Astrocyte of the cerebellum (primary cell): ENCODE results near the gene TUBGCP3.

Source experiments
- DNase-seq: peaks from one replicate; pipeline ENCODE4 v3.0.0-alpha.2; 2011; ENCODE audit warnings: low read depth
- H3K4me3 ChIP-seq: 2 replicates; pipeline ENCODE4 v1.5.1; 2011; ENCODE audit warnings: mild to moderate bottlenecking, low read depth, low read length, moderate library complexity
- CTCF ChIP-seq: IDR thresholded peaks from 2 replicates; pipeline ENCODE4 v1.5.1; 2012; ENCODE audit warnings: low read length, low read depth, moderate library complexity, mild to moderate bottlenecking; ENCODE audit errors: missing control alignments
- in situ Hi-C: cut with HindIII; loops from 2 replicates; pipeline ENCODE4 v1.10.0; 2017; ENCODE audit warnings: low sequenced_read_pairs

The TUBGCP3 gene

GRCh38 chr13:112522578-112522977 lies 65.4 kb downstream of the TUBGCP3 start:
- TF ChIP-seq CTCF, result no peak
- H3K4me3 ChIP-seq, result no peak overlapping the region
- no peak for DNase-seq
- in situ Hi-C loops, result no loop called here

GRCh38 chr13:112521073-112521685 lies 66.8 kb downstream of the TUBGCP3 start:
- DNase-seq, result no peak
- in situ Hi-C loops, result no loop called here
- H3K4me3 ChIP-seq, result no peak overlapping the region
- TF ChIP-seq CTCF, result no peak

GRCh38 chr13:112519517-112520060 lies 68.4 kb downstream of the TUBGCP3 start:
- in situ Hi-C loops, result no loop called here
- no peak for DNase-seq

DNA sequence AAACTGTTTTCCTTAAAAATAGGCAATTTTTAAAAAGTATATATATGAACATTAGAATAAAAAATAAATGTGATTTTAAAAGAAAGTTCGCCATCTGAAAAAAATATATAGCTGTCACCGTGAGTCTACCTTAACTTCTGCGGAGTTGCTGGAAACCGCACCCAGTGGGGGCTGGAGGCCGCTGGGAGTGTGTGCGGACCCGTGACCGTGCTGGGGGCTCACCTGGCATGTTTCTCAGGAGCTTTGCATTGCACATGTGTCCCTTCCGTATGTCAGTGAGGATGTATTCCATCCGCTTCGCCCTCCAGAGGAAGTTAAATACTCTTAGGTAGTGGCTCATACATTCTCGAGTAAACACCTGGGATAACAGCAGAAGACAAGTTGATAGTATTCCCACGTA lies 71.7 kb downstream of the TUBGCP3 start:
- in situ Hi-C loops, result no loop called here
- H3K4me3 ChIP-seq, result no peak overlapping the region
- TF ChIP-seq CTCF, result no peak
- no peak for DNase-seq

More at GRCh38 chr13:112519517-112520060, 68.4 kb downstream of the TUBGCP3 start:
- H3K4me3 ChIP-seq, result no peak overlapping the region
- TF ChIP-seq CTCF, result no peak

DNA sequence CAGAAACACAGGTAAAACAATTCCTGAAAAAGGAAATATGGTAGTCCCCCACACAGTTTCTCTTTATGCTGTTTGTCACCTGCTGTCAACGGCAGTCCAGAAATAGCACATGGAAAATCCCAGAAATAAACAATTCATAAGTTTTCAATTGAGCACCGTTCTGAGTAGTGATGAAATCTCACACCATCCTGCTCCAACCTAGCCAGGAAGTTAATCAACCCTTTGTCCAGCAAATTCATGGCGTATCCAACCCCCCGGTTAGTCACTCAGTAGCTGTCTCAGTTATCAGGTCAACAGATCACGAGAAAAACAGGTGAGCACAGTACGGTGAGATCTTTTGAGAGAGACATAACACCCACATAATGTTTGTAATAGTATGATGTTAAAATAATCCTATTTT lies 74.2 kb downstream of the TUBGCP3 start:
- in situ Hi-C loops, result no loop called here
- TF ChIP-seq CTCF, result no peak
- no peak overlapping the region for H3K4me3 ChIP-seq
- DNase-seq, result no peak

- H3K4me3 ChIP-seq, result no peak overlapping the region
- in situ Hi-C loops, result no loop called here
- no peak for DNase-seq
- TF ChIP-seq CTCF, result no peak
Measured at GRCh38 chr13:112510987-112511685, 76.8 kb downstream of the TUBGCP3 start.
